GM18499 (cell line): ENCODE measurements around the gene CRYBG1.
A peak's percentile ranks its signal among the peaks of the same experiment; 100 is the strongest.

Source experiments
- ATAC-seq: cut with Tn5 transposase; IDR thresholded peaks from one replicate; pipeline ENCODE4 v1.9.1; 2021; ENCODE audit warnings: moderate number of reproducible peaks; ENCODE audit not compliant: insufficient read depth, unreplicated experiment

CRYBG1 gene

DNA sequence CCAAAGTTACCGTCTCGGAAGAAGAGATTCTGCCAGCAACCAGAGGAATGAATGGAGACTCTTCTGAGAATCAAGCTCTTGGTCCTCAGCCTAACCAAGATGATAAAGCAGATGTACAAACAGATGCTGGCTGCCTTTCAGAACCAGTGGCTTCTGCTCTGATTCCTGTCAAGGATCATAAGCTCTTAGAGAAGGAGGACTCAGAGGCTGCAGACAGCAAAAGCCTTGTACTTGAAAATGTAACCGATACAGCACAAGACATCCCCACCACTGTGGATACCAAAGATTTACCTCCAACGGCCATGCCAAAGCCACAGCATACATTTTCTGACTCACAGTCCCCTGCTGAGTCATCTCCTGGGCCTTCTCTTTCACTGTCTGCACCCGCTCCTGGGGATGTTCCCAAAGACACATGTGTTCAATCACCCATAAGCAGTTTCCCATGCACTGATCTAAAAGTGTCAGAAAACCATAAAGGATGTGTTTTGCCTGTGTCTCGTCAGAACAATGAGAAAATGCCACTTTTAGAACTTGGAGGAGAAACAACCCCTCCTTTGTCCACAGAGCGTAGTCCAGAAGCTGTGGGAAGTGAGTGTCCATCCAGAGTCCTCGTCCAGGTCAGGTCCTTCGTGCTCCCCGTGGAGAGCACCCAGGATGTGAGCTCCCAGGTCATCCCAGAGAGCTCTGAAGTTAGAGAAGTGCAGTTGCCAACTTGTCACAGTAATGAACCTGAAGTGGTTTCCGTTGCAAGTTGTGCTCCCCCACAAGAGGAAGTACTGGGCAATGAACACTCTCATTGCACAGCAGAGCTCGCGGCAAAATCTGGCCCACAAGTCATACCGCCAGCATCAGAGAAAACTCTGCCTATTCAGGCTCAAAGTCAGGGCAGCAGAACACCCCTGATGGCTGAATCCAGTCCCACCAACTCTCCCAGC lies 159.2 kb downstream of the CRYBG1 start:
- ATAC-seq = peak; percentile 30

DNA sequence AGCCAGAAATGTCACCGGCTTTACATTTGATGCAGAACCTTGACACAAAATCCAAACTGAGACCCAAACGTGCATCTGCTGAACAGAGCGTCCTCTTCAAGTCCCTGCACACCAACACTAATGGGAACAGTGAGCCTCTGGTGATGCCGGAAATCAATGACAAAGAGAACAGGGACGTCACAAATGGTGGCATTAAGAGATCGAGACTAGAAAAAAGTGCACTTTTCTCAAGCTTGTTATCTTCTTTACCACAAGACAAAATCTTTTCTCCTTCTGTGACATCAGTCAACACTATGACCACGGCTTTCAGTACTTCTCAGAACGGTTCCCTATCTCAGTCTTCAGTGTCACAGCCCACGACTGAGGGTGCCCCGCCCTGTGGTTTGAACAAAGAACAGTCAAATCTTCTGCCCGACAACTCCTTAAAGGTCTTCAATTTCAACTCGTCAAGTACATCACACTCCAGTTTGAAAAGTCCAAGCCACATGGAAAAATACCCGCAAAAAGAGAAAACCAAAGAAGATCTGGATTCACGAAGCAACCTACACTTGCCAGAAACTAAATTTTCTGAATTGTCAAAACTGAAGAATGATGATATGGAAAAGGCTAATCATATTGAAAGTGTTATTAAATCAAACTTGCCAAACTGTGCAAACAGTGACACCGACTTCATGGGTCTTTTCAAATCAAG lies 160.3 kb downstream of the CRYBG1 start:
- peak; percentile 55 for ATAC-seq

GRCh38 chr6:106522562-106523250 lies 162.2 kb downstream of the CRYBG1 start:
- no peak for ATAC-seq

DNA sequence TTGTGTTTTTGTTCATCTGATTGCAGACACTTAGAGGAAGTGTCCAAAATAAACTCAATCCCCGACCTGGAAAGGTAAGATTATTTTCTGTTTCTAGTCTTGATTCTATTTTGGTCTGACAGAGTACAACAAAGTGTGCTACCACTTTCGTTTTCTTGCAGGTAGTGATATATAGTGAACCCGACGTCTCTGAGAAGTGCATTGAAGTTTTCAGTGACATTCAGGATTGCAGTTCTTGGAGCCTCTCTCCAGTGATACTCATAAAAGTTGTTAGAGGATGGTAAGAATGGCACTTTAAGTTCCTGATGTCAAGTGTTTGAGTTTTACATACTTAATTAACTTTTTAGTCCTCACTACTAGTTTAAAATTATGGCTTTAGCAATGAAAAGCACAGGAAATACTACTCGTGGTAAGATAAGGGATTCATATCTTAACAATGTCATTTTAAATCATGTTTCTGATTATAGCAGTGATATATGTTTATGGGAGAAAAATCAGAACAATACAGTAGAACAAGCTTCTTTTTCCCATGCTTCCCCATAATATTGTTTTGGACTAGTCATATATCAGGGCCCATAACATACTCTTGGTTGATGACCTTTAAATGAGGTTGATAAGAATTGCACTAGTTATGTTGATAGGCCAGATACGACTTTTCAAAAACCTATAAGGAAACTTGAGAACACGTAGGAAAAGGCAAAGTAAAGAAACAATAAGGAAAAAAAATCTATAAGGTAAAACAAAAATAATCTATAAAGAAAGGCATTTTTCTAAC lies 164.8 kb downstream of the CRYBG1 start:
- ATAC-seq = no peak

DNA sequence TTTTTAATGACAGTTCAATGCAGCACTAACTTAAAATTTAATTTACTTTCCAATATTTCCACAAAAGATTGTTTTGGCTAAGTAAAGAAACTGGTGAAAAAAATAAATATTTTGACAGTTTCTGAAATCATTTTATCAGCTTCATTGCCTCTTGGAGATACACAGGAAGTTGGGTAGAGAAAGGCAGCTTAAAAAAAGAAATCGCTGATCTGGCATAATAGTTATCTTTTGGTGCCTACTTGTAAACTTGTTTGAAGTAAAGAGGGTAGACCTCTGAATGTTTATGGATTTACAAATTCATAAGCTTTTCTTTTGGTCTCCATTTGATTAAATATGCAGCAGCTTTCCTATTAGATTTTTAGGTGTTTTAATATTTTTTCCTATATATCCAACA lies 165.4 kb downstream of the CRYBG1 start:
- ATAC-seq = no peak

DNA sequence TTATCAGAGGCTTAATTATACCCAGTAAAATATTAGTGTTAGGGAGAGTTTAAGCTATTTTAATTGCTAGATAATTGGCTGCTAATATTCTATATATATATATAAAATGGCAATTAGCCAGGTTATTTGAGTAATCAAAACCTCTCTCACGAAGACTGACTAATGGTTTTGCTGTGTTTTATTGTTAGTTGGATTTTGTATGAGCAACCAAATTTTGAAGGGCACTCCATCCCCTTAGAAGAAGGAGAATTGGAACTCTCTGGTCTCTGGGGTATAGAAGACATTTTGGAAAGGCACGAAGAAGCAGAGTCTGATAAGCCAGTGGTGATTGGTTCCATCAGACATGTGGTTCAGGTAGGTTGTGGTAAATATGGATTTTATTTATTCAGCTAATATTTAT lies 166.6 kb downstream of the CRYBG1 start:
- no peak for ATAC-seq

DNA sequence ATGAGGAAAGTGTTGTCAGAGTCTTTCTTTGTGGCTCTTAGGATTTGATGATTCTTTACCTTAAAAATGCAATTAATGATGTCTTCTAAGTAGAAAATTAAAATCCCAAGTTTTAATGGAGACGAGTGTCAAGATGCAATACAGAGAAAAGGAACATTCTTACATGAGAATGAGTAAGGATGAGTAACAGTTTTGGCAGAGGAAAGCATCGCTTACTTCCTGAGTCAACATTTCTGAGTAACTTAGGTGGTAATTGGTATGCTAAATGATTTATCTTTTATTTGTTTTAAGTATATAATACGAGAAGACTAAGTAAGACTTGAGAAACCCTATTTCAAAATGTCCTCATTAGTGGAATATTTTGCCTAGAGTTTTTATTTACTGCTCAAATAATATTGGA lies 167.5 kb downstream of the CRYBG1 start:
- ATAC-seq = no peak

DNA sequence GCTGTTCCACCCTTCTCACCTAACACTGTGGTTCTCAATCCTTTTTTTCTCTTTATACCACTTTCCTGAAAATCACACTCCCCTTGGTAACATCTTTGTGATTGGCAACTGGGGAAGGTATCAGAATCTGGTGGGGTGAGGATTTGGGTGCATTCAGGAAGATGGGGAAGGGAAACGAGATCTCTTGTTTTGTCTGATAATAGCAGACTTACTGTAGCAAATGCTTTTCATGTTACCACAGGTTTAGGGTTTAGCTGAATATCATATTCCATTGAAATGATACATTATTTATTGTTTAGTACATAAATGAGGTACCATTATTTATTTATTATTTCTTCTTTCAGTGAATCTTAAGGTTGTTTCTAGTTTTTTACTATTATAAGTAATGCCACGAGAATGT lies 168.0 kb downstream of the CRYBG1 start:
- no peak for ATAC-seq

- ATAC-seq = no peak
These were observed 168.9 kb downstream of the CRYBG1 start for GRCh38 chr6:106529438-106529837.

- no peak for ATAC-seq
These were observed 169.5 kb downstream of the CRYBG1 start for GRCh38 chr6:106530026-106530425.

- ATAC-seq = no peak
These were observed 170.0 kb downstream of the CRYBG1 start for GRCh38 chr6:106530502-106530901.

DNA sequence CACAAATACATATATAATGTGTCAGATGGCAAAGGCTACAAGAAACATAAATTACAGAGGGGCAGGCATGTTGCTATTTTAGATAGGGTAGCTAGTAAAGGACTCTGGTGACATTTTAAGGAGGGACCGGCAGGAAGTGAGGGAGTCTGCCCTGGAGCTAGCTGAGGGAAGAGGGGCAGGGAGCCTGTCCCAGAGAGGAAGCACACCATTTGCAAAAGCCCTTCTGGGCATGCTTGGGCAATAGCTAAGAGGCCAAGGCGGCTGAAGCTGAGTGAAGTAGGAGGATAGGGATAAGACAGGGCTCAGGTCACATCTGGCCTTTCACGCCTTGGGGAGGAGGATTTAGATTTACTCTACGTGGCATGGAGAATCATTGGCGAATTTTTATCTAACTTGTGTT lies 172.5 kb downstream of the CRYBG1 start:
- no peak for ATAC-seq

DNA sequence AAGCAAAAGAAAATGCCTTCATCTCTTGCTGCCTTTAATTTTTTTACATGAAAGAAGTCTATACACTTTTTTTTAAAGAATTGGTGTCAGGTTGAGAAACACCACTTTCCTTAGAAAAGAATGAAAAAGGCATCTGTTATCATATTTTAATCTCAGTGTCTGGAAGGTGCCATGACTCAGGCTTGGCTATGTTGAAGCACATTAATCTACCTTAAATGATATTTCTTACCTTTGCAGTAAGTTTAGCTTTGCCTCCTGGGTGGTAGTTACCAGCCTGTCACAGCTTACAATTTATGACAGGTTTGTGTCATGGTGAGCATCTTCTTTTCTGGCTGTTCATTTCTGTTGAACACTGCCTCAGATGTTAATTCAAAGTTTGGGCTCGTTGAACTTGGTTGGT lies 173.5 kb downstream of the CRYBG1 start:
- no peak for ATAC-seq

DNA sequence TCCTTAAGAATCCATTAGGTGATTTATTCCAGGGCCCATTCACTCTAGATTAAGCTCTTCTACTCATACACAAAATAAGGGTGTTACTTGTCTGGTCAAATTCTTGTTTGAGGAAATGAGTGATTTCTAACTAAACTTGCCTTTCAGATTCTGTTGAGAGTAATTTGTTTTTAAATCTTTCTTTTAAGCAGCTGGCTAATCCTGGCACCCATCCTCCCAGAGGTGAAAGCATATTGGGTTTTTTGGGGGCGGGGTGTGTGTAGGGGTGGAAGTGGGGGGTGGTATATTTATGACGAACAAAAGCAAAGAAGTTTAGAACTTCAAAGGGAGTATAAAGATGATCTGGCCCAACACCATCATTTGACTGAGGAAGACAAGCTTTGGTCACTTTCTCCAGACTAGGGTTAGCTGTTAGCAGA lies 174.1 kb downstream of the CRYBG1 start:
- no peak for ATAC-seq

GRCh38 chr6:106535012-106535411 lies 174.5 kb downstream of the CRYBG1 start:
- no peak for ATAC-seq

- no peak for ATAC-seq
These were observed 175.8 kb downstream of the CRYBG1 start for GRCh38 chr6:106536357-106536756.

DNA sequence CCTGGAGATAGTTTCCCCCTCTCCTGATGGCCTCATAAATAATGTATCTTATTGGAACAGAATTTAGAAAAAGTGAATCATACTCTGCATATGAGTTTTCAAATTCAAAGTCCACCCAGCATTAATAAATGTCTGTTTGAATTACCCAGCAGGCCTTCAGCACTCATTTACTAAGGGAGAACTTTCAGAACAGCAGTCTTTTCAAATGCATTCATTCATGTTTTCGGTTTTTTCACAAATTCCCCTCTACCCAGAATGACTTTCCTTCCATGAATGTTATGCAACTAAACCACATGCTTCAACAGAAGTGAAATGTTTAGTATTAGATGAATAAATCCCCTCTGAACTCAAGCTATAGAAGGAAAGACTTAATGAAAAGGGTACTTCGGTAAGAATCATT lies 176.3 kb downstream of the CRYBG1 start:
- no peak for ATAC-seq

- no peak for ATAC-seq
These were observed 177.1 kb downstream of the CRYBG1 start for GRCh38 chr6:106537662-106538061.

- no peak for ATAC-seq
These were observed 177.6 kb downstream of the CRYBG1 start for GRCh38 chr6:106538145-106538544.

- ATAC-seq = no peak
These were observed 179.4 kb downstream of the CRYBG1 start for GRCh38 chr6:106539936-106540335.
